GM12878 (cell line): ENCODE data around the gene TIFAB. TPM values are rescaled to one million over a fixed set of nuclear protein-coding genes. Genes with fewer than 3 reads are reported as not detected.

Experiments used
- ATAC-seq: fragments of 200-7000 bp; cut with Tn5 transposase; 3 replicates; pipeline ENCODE4 v1.9.1; 2020; ENCODE audit warnings: mild to moderate bottlenecking, moderate library complexity
- BruUV-seq: library from RNA; stranded (reverse); fragments of 400-500 nt; replicated peaks from 2 replicates; lab custom pipeline; 2021; lab: Mats Ljungman, UMichigan
- CTCF ChIA-PET: fragments of 300-600 bp; sonication (Branson Sonifier 250); formaldehyde crosslinking; extraction: SDS; loops from one replicate; lab custom pipeline; 2021; ENCODE audit warnings: inconsistent platforms; lab: Yijun Ruan, JAX
- POLR2A ChIA-PET: fragments of 350-600 bp; formaldehyde crosslinking; extraction: SDS; loops from one replicate; lab custom pipeline; 2021; ENCODE audit warnings: inconsistent platforms; lab: Charles Lee
- RAD21 ChIA-PET: fragments of 300-600 bp; sonication (Branson Sonifier 250); formaldehyde crosslinking; loops from one replicate; lab custom pipeline; 2023; ENCODE audit warnings: antibody characterized with exemption; ENCODE audit not compliant: unreplicated experiment; lab: Charles Lee
- SMC1A ChIA-PET: fragments of 300-600 bp; sonication (Branson Sonifier 250); formaldehyde crosslinking; loops from one replicate; lab custom pipeline; 2023; ENCODE audit not compliant: unreplicated experiment, uncharacterized antibody; lab: Charles Lee
- DNase-seq: peaks from one replicate; pipeline ENCODE4 v3.0.0-alpha.2; 2011; ENCODE audit warnings: low read depth, low spot score
- FAIRE-seq: peaks from 3 replicates; lab custom pipeline; 2011; peaks lifted over from hg19 to GRCh38; lab: Jason Lieb, UNC
- H2AFZ ChIP-seq: 2 replicates; pipeline ENCODE4 v1.6.0; 2011; ENCODE audit warnings: low read depth, low read length, control low read depth; ENCODE audit not compliant: control insufficient read depth
- H3K27ac ChIP-seq: 2 replicates; pipeline ENCODE4 v1.5.1; 2011; ENCODE audit warnings: control low read depth; ENCODE audit not compliant: control insufficient read depth, insufficient read depth
- H3K27me3 ChIP-seq, 2 experiments: replicated peaks in 1 of 2; 2 replicates each; pipeline versions ENCODE4 v1.6.0 to v1.6.1; 2011; ENCODE audit warnings: low read length in 1 of 2; ENCODE audit not compliant: control insufficient read depth in 2 of 2, insufficient read depth in 2 of 2
- H3K36me3 ChIP-seq, 2 experiments: 2 replicates each; pipeline ENCODE4 v1.5.1; 2011; ENCODE audit warnings: low read length in 1 of 2; ENCODE audit not compliant: control insufficient read depth in 2 of 2, insufficient read depth in 2 of 2
- H3K4me1 ChIP-seq: 2 replicates; pipeline ENCODE4 v1.6.1; 2011; ENCODE audit warnings: mild to moderate bottlenecking, low read length, moderate library complexity, mixed read lengths; ENCODE audit not compliant: control insufficient read depth, insufficient read depth
- H3K4me2 ChIP-seq: 2 replicates; pipeline ENCODE4 v1.6.0; 2011; ENCODE audit warnings: control low read depth; ENCODE audit not compliant: control insufficient read depth, insufficient read depth
- H3K4me3 ChIP-seq: fragments of 200-600 bp; sonication (generic); 2 replicates; pipeline ENCODE4 v1.5.1; 2016
- H3K79me2 ChIP-seq: 2 replicates; pipeline ENCODE4 v1.6.0; 2011; ENCODE audit warnings: low read length; ENCODE audit not compliant: control insufficient read depth, insufficient read depth
- H3K9ac ChIP-seq: 2 replicates; pipeline ENCODE4 v1.8.0; 2011; ENCODE audit warnings: low read length, control low read depth, mixed read lengths; ENCODE audit not compliant: control insufficient read depth, insufficient read depth
- H3K9me3 ChIP-seq: replicated peaks from 3 replicates; pipeline ENCODE4 v1.5.1; 2011; ENCODE audit warnings: mild to moderate bottlenecking, low read length; ENCODE audit not compliant: control insufficient read depth, insufficient read depth
- H4K20me1 ChIP-seq: 2 replicates; pipeline ENCODE4 v1.6.0; 2011; ENCODE audit not compliant: control insufficient read depth, insufficient read depth
- CEBPZ ChIP-seq: fragments of 150-350 bp; IDR thresholded peaks from 2 replicates; pipeline ENCODE4 v1.6.1; 2016; ENCODE audit warnings: low read depth, low read length
- E4F1 ChIP-seq: fragments of 450-650 bp; IDR thresholded peaks from 2 replicates; pipeline ENCODE4 v1.6.1; 2018; ENCODE audit warnings: borderline replicate concordance, mild to moderate bottlenecking; ENCODE audit not compliant: partially characterized antibody
- EGR1 ChIP-seq, 2 experiments: IDR thresholded peaks; 1 replicate in 1 of 2; 2 replicates in 1 of 2; pipeline ENCODE4 v1.6.1; 2011 to 2012; ENCODE audit warnings: low read depth in 2 of 2, low read length in 2 of 2, borderline replicate concordance in 1 of 2, mild to moderate bottlenecking in 1 of 2, moderate library complexity in 1 of 2
- NBN ChIP-seq: fragments of 450-650 bp; IDR thresholded peaks from 2 replicates; pipeline ENCODE4 v1.6.1; 2016
- NFYB ChIP-seq: IDR thresholded peaks from 2 replicates; pipeline ENCODE4 v1.6.1; 2011; ENCODE audit warnings: low read depth, mild to moderate bottlenecking, low read length, improper control_type of control experiment, moderate library complexity; ENCODE audit not compliant: insufficient read depth
- PAX5 ChIP-seq: IDR thresholded peaks from 2 replicates; pipeline ENCODE4 v1.6.1; 2011; ENCODE audit warnings: low read depth, low read length, borderline replicate concordance
- POLR2AphosphoS2 ChIP-seq: IDR thresholded peaks from 2 replicates; pipeline ENCODE4 v1.6.1; 2011; ENCODE audit warnings: low read depth, mild to moderate bottlenecking, low read length, improper control_type of control experiment, moderate library complexity
- POU2F2 ChIP-seq: IDR thresholded peaks from 3 replicates; pipeline ENCODE4 v1.6.1; 2011; ENCODE audit warnings: low read depth, mild to moderate bottlenecking, low read length, borderline replicate concordance
- SP1 ChIP-seq: IDR thresholded peaks from one replicate; pipeline ENCODE4 v1.6.1; 2011; ENCODE audit warnings: low read depth, low read length
- ZNF622 ChIP-seq: fragments of 450-650 bp; IDR thresholded peaks from 2 replicates; pipeline ENCODE4 v1.6.1; 2017; ENCODE audit warnings: mild to moderate bottlenecking, inconsistent platforms
- WGBS: methylation state at CpG from one replicate; pipeline ENCODE4 v1.1.6; 2016; ENCODE audit warnings: low lambda C conversion rate; ENCODE audit not compliant: insufficient replicate concordance, insufficient coverage; ENCODE audit errors: missing lambda C conversion rate; 5-methylcytosine and 5-hydroxymethylcytosine counted together
- in situ Hi-C: fragments of 300-500 bp; cut with MboI; formaldehyde crosslinking; loops from 9 replicates; pipeline ENCODE4 v1.14.3; 2018; ENCODE audit warnings: mixed read lengths
- intact Hi-C: fragments of 100-400 bp; cut with micrococcal nuclease; formaldehyde crosslinking; loops from one replicate; pipeline ENCODE4 v1.14.2; 2022; ENCODE audit not compliant: unreplicated experiment
- polyA plus RNA-seq, 11 experiments: library from polyadenylated mRNA; depleted of rRNA in 4 of 11; unstranded in 6 of 11; stranded (reverse) in 5 of 11; fragments of >200 nt; fragmentation: Nextera tagmentation in 4 of 11; fragmentation: Illumina TruSeq in 1 of 11; extraction: Ambion mirVana in 4 of 11; extraction: Trizol in 1 of 11; gene quantifications; 1 replicate in 1 of 11; 2 replicates in 10 of 11; pipeline versions ENCODE4 v1.2.1 to v1.2.3, GENCODE V29; 2011 to 2016; ENCODE audit warnings: inconsistent platforms in 2 of 11, missing spikeins in 2 of 11, low read depth in 1 of 11
- total RNA-seq, 4 experiments: library from RNA; depleted of rRNA in 3 of 4; stranded (reverse); fragments of >200 nt in 3 of 4; fragmentation: Illumina TruSeq in 1 of 4; extraction: Trizol in 1 of 4; gene quantifications; 2 replicates each; pipeline versions ENCODE4 v1.2.1 to v1.2.3, GENCODE V29; 2013 to 2021

Gene TIFAB
- total and polyA plus RNA-seq, 10 of the 15 experiments (the other 5 are each of a cell fraction or from before 2014, with no cell fraction given), result not detected

- no peak overlapping the region for H3K4me2 ChIP-seq
- ChIA-PET CTCF (interaction anchor here (1.0 kb wide), 1 partner anchor 124 kb away, joined by 4 read pairs; no protein-coding TSS in a partner anchor), SMC1A (interaction anchor here (1.1 to 1.2 kb wide), 2 partner anchors 13 to 23 kb away, joined by 3 to 5 read pairs; no protein-coding TSS in a partner anchor), RAD21 (no interaction called here), POLR2A (interaction anchor here (1.0 kb wide), 1 partner anchor 49 kb away, joined by 3 read pairs; no protein-coding TSS in a partner anchor)
- 6% methylated on average over 4 of the region's 4 CpGs for WGBS
- no peaks in the 10 kb centered on the region for H3K36me3 ChIP-seq
- no TSS peak for BruUV-seq
- no peak overlapping the region for H3K27ac ChIP-seq
- FAIRE-seq (no peak), ATAC-seq (no peak), DNase-seq (no peak)
- H3K4me3 ChIP-seq, result no peak overlapping the region
- H3K4me1 ChIP-seq, result peaks cover 22% of the 10 kb centered on the region
- 0 out of 4 replicates have a peak, but pooled peaks cover 0 to 1% of the 10 kb centered on the region in 2 experiments for H3K27me3 ChIP-seq
- intact Hi-C loops, result no loop called here
- no peak for TF ChIP-seq EGR1 (IDR thresholded peaks at IDR 0.05; ENCODE audit: borderline replicate concordance in 1 of 2, low read depth in 2 of 2, low read length in 2 of 2)
- TF ChIP-seq ZNF622, result no peak
- TF ChIP-seq POLR2AphosphoS2, result no peak
- no peak for TF ChIP-seq CEBPZ
- TF ChIP-seq NFYB, result no peak
- TF ChIP-seq PAX5, result no peak
- TF ChIP-seq POU2F2, result no peak
- TF ChIP-seq E4F1, result no peak
- TF ChIP-seq SP1, result no peak
- TF ChIP-seq NBN, result no peak
- H4K20me1 ChIP-seq, result no peaks in the 10 kb centered on the region
- no peaks in the 10 kb centered on the region; the same call in 2 of the 3 replicates for H3K9me3 ChIP-seq
- in situ Hi-C loops, result no loop called here
- no peak overlapping the region for H2AFZ ChIP-seq
- no peak overlapping the region for H3K9ac ChIP-seq
- H3K79me2 ChIP-seq, result no peaks in the 10 kb centered on the region
These were observed 10.2 kb downstream of the TIFAB start for GRCh38 chr5:135441919-135442318.
